ENCODE measurements around the gene GBX2. TPM values are rescaled to one million over a fixed set of nuclear protein-coding genes. Genes with fewer than 3 reads are reported as not detected.

GBX2 gene
- total RNA-seq, 1 donor from 2014 or later, result not detected

DNA sequence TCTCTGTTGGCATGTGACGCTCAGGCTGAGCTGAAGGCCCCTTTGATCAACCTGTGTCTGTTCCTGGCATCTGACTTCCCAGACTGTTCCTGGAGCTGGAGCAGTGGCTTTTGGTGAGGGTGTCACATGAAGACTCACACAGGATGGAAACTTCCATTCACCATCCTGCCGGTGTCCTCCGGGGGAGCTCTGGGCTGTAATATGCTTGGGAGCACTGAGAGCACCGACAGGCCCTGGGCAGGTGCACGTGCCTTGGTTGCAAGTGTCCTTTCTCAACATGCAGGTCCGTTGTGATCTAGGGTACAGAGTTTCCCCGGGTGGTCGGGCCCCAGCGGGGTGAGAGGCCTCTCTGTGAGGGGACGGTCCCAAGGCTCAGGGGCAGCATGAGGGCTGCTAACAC lies 24.8 kb upstream of the GBX2 start:
- DNase-seq, result no peak
- intact Hi-C loops (cut with DNase I), result no loop called here
- no peak for ATAC-seq (ENCODE audit: poor library complexity)

DNA sequence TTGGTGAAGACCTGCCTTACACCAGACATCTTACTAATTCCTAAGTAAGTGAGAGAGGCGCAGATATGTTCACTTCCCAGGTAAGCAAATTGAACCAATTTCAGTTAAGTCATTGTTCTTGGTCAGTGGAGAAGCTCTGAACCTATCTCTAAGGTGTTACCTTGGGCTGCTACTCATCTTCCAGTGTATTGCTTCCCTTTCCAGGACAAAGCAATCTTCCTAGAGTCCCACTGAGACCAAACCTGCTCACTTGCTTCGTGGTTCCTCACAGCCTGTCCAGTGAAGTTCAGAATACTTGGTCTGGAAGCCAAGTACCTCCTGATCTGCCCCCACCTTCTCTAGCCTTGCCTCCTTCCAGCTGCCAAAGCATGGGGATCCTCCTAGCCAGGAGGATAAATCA lies 22.5 kb upstream of the GBX2 start:
- intact Hi-C loops (cut with DNase I), result no loop called here
- DNase-seq (no peak), ATAC-seq (ENCODE audit: poor library complexity) (no peak)

DNA sequence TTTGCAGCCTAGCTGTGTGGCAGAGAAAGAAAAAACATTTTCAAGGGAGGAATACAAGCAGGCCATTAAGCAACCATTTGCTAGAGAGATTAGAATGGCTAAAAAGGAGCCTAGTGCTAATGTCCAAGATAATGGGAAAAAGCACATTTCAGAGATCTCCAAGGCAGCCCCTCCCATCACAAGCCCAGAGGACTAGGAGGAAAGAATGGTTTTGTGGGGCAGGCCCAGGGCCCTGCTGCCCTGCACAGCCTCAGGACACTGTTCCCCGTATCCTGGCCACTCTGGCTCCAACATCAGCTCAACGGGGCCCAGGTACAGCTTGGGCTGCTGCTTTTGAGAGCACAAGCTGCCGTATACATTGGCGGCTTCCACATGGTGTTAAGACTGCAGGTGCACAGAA lies 16.5 kb upstream of the GBX2 start:
- DNase-seq, result no peak
- no peak for ATAC-seq (ENCODE audit: poor library complexity)
- intact Hi-C loops (cut with DNase I), result loop anchor here (5.0 kb wide), 1 partner anchor 407 kb away; no protein-coding TSS in a partner anchor

DNA sequence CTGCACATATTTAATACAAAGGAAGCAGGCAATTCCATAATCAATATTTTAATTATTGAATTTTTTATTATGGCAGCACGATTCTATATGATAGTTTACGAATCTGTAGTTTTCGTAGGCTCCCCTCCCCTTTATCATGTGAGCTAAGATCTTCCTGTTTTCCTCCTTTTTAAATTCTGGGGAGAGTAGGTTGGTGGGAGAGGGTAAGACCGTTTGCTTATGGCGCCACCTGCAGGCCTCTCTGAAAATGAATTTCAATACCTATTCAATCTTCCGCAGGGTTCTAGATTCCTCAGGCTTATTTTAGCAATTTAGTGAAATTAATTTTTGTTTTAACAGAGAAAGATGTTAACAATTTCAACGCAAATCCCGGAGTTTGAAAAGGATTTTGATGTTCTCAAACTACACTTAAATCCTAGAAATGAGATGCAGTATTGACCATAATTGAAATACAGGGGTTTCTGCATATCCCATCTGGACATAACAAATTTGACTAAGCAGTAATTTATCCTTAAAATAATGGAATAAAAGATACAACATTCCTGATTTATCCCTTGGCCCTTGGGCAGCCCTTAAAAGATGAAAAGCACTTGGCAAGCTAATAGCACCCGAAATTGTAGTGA lies 12.8 kb upstream of the GBX2 start:
- no peak for DNase-seq
- intact Hi-C loops (cut with DNase I), result loop anchor here (5.0 kb wide), 1 partner anchor 404 kb away; no protein-coding TSS in a partner anchor

DNA sequence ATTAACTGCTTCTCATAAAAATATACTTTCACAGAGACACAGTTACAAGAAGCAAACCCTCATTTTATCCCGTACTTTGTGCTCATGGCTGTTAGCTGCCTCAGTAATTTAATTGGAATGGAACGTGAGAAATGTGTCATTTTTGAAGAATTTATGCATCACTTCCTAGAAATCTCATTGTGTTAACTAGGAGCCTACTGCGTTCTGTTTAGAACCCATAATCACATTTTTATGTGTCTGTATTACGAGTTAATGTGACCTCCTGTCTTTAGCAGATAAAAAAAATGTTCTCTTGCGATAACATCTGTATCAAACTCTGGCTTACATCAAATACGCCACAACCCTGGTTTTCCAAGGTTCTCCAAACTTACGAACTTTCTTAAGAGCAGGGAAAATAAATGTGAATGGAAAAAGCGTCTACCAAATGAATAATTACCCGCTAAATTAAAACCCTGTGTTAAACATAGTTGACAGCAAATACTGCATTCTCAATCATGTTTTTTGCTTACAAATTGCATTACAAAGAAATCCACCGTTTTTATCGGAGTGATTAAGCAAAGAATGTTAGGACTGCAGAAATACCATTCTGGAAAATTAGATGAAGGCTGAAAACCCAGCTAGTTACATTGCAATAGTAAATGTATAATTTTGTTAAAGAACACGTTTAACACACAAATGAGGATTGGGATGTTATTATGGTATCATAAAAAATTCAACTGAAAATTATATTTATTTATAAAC lies 12.1 kb upstream of the GBX2 start:
- DNase-seq (no peak), ATAC-seq (ENCODE audit: poor library complexity) (no peak)
- intact Hi-C loops (cut with DNase I), result loop anchor here (5.0 kb wide), 1 partner anchor 403 kb away; no protein-coding TSS in a partner anchor

More for the DNA sequence above, 12.8 kb upstream of the GBX2 start:
- peak; percentile 51 for ATAC-seq (ENCODE audit: poor library complexity)

DNA sequence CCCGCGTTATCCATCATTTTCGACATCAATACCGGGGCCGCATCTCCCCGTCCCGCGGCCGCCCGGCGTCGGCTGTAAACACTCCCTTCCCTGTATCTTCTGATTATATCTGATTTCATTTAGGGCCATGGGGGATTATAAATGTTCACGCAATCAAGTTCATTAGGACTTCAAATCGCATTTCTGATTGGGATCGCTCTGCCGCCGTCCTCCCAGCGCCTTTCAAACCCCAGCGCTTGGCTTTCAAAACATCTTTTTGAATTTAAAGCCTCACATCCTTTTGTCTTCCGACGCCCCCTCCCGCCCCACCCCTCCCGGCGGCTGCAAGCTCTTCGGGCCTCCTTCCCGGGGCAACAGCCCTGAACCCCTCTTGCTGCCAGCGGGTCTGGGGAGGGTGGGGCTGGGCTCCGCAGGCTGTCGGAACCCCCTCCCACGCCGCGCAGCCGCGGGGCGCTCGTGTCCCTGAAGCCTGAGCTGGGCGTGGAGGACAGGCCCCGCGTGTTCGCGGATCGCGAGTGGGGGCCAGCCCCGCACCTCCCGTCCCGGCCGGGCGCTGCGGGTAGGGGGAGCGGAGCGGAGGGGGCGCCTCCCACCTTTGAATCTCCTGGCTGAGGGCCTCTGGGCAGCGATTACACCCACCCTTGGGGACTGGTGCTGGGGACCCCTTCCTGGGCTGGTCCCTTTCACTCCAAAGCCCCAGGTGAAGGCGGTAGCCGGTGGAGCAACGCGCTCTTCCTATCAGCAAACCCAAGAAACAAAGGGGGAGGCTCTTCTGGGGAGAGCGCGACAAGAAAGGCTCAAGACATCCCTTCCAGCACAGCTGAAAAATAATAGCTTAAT lies 11.3 kb upstream of the GBX2 start:
- DNase-seq, result no peak
- ATAC-seq (ENCODE audit: poor library complexity), result no peak
- intact Hi-C loops (cut with DNase I), result loop anchor here (5.0 kb wide), 1 partner anchor 402 kb away; no protein-coding TSS in a partner anchor

DNA sequence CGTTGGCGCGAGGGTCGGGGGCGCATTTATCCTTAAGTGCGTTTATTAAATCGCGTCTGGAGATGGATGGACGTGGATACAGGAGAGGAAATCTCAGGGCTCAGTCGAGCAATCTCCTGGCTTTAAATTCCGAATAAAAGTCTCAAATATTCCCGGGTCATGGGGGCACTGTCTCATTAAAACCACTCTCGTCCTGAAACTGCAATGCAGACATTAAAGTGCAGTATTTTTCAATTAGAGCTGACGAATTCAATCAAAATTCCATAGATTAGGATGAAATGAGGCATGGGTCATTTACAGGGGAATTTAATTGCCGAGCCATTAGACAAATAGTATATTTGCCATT lies 10.7 kb upstream of the GBX2 start:
- intact Hi-C loops (cut with DNase I), result no loop called here
- ATAC-seq (ENCODE audit: poor library complexity) (no peak), DNase-seq (no peak)

DNA sequence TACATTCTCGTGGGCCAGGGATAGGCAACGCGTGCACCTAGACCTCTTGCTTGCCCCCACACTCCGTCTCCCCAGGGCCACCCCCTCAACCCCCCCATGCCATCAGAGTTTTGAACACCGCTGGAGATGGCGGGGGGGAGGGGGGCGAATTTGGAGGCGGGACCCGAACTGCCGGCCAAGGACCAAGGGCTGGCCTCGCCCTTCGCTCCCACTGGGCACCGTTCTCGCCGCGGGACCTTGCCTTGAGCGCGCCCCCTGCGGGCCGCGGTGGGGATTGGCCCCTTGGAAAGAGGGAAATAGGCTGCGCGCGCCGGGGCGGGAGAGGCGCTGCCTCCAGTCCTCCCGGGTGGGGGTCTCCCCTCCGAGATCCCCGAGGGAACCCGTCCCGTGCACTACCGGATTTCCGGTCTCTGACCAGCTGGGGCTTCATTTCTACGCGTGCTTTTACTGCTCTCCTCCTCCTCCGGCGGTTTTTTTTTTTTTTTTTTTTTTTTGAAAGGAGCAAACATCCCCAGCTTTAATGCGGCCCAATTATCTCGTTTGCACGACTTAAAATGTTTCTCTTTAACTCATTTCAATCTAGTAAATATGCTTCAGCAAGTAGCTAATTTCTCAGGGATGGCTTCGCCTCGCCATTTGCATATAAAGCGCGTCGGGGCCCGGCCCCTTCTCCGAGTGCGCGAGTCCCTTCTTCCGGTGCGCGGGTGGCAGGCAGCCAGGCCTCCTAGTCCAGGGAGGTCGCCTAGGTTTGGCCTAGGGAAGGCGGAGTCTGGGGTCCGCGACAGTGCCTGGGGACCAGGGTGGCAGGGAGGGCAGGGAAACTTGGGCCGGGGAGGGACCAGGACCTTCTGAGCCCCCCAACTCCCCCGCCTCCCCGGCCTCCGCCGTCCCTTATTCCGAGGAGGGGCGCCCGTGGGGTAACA lies 10.0 kb upstream of the GBX2 start:
- DNase-seq, result peak; percentile 76
- peak; percentile 84 for ATAC-seq (ENCODE audit: poor library complexity)
- intact Hi-C loops (cut with DNase I), result no loop called here

DNA sequence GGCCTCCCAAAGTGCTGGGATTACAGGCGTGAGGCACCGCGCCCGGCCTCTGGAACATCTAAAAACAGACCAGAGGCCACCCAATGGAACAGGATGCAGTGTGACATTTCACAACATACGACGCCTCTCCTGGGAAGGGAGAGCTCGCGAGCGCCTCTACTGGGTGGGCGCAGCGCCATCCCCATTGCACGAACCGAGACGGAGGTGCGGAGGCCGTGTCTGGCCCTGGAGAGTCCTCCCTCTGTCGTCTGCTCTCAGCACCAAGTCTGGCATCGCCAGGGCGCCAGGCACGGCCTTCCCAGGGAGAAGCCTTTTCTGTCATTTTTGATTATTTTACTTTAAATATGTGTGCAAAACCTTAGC lies 9.4 kb upstream of the GBX2 start:
- DNase-seq (peak; percentile 56), ATAC-seq (ENCODE audit: poor library complexity) (peak; percentile 54)
- intact Hi-C loops (cut with DNase I), result no loop called here

DNA sequence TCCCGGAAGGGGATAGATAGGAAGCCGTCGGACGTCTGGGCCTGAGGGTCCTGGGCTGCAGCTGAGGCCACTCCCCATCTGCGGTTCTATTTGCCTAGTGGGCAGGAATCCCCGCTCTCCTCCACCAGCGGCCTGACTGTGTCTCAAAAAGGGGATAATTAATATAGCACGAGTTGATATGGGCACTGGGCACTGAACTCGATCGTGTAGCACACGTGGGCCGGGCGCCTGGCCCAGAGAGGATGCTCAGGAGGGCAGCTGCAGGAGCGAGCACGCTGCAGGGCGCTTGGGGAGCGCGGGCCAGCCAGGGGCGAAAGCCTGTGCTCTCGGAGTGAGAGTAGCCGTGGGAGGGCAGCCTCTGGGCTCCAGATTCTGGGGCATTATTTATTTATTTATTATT lies 8.8 kb upstream of the GBX2 start:
- DNase-seq (no peak), ATAC-seq (ENCODE audit: poor library complexity) (no peak)
- intact Hi-C loops (cut with DNase I), result no loop called here

DNA sequence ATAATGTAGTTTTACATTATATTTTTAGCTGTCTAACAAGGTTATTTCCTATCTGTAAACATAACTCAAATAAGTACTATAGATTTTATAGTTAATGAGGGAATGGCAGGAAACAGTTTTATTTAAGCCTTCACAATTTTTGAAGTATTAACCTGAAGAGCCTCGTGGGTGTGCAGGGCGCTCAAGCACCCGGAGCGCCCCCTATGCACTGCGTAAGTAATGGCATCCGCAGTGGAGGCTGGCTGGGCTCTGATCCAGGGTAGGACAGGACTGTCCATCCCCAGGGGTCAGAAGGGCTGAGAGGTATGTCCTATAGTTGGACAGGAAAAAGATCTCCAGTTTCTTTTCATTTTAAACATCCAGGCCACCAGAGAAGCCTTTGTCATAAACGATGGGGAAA lies 8.2 kb upstream of the GBX2 start:
- ATAC-seq (ENCODE audit: poor library complexity), result no peak
- intact Hi-C loops (cut with DNase I), result no loop called here
- no peak for DNase-seq

DNA sequence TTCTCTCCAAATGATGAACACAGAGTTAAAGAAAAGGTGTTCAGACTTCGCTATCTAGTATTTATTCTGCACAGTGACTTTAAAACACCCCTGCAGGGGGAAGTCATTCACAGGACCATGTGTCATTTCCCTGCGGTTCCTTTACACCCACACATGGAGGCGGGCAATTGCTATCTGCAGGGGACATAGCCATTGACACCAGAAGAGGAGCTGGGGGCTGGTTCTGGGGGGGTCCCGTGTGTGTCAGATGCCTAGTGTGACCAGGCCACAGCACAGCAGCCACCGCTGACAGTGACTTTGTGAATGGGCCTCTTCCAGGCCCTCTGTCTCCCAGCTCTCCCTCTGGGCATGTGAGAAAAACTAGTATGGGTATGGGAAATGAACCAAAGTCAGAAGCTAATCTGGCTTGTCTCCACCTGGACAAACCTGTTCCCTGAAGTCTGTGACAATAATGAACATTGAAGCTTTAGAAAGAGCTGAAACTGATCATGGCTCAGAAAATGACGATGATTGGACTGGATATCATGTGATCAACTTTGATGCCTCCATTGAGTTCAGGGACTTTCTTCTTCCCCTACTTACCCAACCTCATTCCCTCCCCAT lies 7.5 kb upstream of the GBX2 start:
- DNase-seq (no peak), ATAC-seq (ENCODE audit: poor library complexity) (no peak)
- intact Hi-C loops (cut with DNase I), result no loop called here

DNA sequence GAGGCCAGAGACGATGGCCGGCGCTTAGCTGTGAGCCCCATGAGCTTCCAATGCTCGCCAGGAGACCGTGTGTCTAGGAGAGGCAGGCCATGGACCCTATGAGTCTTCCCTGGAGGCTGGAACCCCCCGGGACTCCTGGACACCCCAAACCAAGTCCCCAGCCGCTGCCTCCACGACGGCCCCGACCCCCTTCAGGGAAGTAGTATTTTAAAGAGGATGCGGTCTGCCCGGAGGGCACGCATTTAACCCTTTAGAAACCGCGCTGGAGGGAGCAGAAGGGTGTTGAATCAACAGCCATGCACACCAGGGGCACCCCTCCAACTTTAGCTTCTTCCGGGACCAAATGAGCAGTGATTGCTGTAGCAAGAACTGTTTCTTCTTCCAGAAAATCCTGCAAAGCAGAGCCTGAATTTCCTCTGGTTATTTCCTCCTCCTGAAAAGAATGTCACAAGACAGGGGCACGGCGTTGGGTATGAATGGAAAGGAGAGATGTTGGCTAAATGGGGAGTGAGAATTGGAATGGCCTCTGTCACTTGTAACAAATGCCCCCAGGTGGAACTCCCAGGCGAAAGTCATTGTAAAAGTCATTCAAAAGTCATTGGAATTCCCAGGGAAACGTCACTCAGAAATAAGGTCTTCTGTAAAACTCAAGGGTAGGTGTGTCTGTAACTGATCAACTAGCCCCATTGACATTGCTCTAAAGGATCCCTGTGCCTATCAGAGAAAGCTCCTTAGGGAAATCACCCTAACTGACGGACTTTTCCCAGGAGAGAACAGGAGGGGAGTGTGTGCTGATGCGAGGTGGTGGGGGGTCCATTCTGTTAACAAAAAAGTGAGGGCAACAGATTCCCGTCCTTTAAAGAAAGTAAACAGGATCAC lies 5.8 kb upstream of the GBX2 start:
- no peak for ATAC-seq (ENCODE audit: poor library complexity)
- intact Hi-C loops (cut with DNase I), result no loop called here
- no peak for DNase-seq

DNA sequence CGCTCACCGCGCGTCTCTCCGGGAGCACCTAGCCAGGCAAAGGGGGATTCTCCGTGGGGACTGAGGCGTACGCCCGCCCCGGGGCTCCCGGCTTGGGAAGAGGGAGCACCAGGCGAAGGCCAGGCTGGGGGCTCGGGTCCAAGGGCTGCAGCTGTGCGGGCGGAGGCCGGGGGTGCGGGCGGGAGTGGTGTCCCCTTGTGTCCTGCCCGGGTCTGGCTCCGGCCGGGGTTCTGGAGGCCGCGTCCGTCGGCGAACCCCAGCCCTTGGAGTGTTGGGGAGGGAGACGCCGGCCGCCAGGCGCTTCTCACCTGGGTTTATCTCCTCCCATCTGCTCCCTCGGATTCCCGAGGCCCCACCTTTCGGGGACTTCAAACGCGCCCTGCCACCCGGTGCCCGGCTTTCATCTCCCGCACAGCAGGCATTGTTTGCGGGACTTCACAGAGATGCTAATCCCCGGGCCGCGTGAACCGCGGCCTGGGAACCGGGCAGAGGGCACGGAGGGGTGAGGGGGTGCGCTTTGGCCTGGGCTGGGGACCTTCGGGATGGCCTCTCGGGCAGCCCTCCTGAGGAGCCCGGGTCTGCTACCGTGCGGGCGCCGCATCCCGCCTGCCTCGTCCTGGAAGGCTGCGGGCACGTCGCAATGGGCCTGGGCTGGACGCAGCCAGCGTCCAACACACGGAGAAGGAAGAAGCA lies 5.0 kb upstream of the GBX2 start:
- intact Hi-C loops (cut with DNase I), result no loop called here
- no peak for DNase-seq

DNA sequence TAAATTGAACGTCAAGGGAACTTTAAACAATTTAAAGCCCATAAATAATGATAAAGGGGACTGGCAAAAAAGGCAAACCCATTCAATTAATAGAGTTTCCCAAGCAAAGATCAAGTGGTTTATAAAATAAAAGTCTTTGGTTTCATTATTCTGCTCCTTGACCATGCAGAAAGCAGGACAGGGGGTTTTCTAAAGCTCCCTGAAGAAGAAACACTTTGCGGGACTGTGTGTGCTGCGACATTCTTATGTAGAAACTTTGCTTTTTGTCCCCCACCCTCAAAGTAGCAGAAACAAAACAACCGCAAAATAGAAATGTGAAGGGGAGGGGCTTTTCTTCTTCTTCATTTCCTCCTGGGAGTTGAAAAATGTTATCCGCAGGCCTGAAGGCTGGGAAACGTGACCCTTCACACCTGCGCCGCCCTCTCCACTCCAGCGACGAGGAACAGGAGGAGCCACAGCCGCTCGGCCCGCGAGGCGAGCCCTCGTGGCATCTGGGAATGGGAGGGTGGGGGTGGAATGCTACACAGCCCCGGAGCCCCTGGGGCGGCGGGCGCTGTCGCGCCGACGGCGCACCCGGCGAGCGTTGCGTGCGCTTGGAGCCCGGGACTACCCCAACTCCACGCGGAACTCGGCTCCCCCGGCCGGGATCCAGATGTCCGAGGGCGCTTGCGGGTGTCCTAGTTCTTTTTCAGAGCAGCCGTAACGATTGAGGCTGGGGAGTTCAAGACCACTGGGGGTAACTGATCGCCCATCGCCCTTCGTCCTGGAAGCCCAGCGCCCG lies 4.3 kb upstream of the GBX2 start:
- ATAC-seq (ENCODE audit: poor library complexity) (no peak), DNase-seq (no peak)

More for the DNA sequence above, 5.0 kb upstream of the GBX2 start:
- no peak for ATAC-seq (ENCODE audit: poor library complexity)

DNA sequence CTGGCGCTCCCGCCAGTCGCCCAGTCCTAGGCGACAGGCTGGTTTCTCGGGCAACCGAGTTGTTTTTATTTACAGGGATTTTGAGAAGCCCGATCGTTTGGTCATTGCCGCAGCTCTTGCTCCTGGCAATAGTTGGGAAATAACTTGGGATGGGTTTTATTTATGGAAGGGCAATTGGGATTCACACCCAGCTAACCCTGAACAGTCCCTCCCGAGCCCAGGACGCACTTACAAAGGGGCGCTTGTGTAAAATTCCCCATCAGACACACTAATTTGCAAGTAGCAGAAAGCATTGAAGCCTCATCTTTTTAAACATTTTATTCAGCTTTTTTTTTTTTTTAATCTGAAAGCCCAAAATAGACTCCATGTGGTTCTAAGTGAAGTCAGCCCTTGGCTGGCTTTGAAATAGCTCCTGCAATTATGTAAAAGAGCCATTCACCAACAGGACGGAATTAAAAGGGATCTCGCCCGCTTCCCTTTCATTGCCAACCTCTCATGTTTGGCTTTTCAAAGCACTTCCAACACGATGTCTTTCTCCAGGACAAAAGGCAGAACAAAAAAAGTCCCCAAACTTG lies 3.6 kb upstream of the GBX2 start:
- DNase-seq (no peak), ATAC-seq (ENCODE audit: poor library complexity) (no peak)
- intact Hi-C loops (cut with DNase I), result no loop called here

More for the DNA sequence above, 4.3 kb upstream of the GBX2 start:
- intact Hi-C loops (cut with DNase I), result no loop called here
